HL-60/S4 treated with retinoic acid at 250 ng/mL for 4 days and 3 days (cell line): Measurements from ENCODE around the gene POTEG.
"Not testable (repeated sequence)": the region's sequence is repeated elsewhere in the genome, so short reads cannot be mapped to it uniquely, and the experiment has no call there.

Experiments
- in situ Hi-C: fragments of 300-500 bp; cut with MboI; formaldehyde crosslinking; loops from 2 replicates; pipeline ENCODE4 v1.7.0; 2022; ENCODE audit warnings: low sequenced_read_pairs

Gene POTEG

DNA sequence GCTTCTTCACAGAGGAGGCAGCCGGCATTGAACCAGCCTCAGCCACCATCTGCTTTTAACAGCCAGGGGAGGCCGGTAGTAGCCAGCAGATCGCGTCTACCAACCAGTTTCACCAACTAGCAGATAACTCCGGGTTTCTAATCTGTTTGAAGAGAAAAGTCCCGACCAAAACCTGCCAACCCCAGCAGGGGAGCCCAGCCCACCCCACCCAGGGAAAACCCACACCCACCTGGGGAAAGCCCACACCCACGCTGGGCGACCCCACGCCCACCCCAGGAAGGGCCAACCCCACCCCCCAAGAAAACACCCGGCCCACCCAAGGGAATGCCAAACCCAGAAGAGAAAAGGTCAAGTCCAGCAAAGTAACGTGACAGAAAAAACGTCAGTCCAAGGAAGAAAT lies at the start of gene POTEG:
Gene POTEG, minus strand, starts transcription at position 101 of the 400 bp plus-strand sequence. Its CDS starts 52 bp downstream, at position 49.
- in situ Hi-C loops = not testable (repeated sequence)

GRCh38 chr14:19482093-19482492 lies 48.0 kb upstream of the POTEG start:
- in situ Hi-C loops = not testable (repeated sequence)

DNA sequence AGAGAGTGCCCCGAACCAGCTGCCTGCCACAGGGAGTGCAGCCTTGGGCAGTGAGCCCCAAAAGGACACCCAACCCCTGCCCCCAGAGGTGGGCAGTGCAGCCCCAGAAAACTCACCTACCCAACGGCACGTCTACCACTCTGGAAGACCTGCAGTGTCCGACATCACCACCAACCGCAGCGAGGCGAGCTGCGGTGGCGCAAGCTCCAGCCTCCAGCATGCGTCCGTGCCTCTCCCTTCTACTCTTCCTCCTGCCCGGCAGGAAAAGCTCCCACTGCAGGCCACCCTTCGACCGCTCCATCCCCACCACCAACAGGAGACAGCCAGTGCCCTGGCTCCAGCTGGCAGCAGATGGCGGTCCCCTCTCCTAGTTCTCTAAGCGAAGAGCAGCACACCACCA lies 47.3 kb upstream of the POTEG start:
- in situ Hi-C loops = not testable (repeated sequence)

GRCh38 chr14:19480491-19480890 lies 46.4 kb upstream of the POTEG start:
- in situ Hi-C loops = not testable (repeated sequence)

GRCh38 chr14:19445761-19446160 lies 11.6 kb upstream of the POTEG start:
- in situ Hi-C loops = not testable (repeated sequence)

DNA sequence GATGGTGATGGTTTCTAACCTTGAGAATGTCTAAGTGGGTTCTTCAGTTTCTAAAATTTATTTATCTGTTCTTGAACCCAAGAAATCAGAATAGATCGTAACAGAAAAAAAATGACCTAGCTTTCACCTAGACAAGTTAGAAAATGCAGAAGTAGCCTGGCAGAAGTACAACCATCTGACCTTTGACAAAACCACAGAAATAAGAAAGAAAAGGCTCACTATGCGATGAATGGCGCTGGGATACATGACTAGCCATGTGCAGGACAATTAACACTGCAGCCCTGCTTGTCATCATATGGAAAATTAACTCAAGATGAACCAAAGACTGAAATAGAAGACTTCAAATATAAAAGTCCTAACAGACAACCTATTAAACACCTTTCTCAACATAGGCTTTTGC lies 5.7 kb upstream of the POTEG start:
- in situ Hi-C loops = not testable (repeated sequence)

- in situ Hi-C loops = not testable (repeated sequence)
These were observed 5.1 kb upstream of the POTEG start for GRCh38 chr14:19439219-19439618.

- in situ Hi-C loops = not testable (repeated sequence)
These were observed 2.9 kb upstream of the POTEG start for GRCh38 chr14:19437126-19437443.

- in situ Hi-C loops = not testable (repeated sequence)
These were observed 2.4 kb upstream of the POTEG start for GRCh38 chr14:19436311-19437125.

- in situ Hi-C loops = not testable (repeated sequence)
These were observed 1.7 kb upstream of the POTEG start for GRCh38 chr14:19435852-19436251.

- in situ Hi-C loops = not testable (repeated sequence)
These were observed 750 bp upstream of the POTEG start for GRCh38 chr14:19434891-19435290.

GRCh38 chr14:19433765-19434164 lies 376 bp downstream of the POTEG start:
- in situ Hi-C loops = not testable (repeated sequence)

- in situ Hi-C loops = not testable (repeated sequence)
These were observed 25.6 kb downstream of the POTEG start for GRCh38 chr14:19408519-19408918.

- in situ Hi-C loops = not testable (repeated sequence)
These were observed 32.0 kb downstream of the POTEG start for GRCh38 chr14:19402097-19402496.

GRCh38 chr14:19394727-19395126 lies 39.4 kb downstream of the POTEG start:
- in situ Hi-C loops = not testable (repeated sequence)

DNA sequence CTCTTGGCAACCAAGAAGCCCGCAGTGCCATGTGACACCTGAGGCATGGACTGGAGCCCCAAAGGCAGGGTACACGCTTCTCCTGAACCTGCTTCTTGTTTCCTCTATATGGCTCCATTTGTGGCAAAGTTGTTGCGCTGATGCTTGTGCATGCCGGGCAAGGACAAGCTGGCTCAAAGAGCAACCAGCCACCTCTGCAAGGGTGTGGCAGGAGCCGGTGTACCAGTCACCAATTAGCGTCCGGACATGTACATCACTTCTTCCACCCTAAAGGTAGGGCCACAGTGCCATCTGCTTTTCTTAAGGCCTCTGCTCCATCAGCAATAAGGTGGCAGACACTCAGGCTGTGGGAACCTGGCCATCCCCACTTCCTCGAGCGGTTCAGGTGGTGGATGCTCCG lies 43.9 kb downstream of the POTEG start:
- in situ Hi-C loops = not testable (repeated sequence)

DNA sequence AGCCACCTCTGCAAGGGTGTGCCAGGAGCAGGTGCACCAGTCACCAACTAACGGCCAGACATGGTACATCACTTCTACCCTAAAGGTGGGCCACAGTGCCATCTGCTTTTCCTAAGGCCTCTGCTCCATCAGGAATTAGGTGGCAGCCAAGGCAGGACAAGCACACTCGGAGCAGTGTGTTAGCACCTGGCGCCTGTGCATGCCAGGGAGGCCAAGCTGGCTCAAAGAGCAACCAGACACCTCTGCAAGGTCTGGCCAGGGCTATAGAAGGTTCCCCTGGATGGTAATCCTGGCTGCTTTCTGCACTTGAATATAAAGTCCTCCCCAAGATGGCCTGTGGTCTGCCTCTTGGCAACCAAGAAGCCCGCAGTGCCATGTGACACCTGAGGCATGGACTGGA lies 45.4 kb downstream of the POTEG start:
- in situ Hi-C loops = not testable (repeated sequence)

DNA sequence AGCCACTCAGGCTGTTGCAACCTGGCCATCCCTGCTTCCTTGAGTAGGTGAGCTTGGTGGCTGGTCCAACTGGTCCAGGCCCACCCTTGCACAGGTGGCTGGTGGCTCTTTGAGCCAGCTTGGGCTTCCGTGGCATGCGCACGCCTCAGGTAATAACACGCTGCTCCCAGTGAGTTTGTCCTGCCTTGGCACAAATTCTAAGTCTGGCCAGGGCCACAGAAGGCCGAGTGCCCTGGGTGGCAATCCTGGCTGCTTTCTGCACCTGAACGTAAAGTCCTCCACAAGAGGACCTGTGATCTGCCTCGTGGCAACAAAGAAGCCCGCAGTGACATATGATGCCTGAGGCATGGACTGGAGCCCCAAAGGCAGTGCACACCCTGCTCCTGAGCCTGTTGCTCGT lies 47.1 kb downstream of the POTEG start:
- in situ Hi-C loops = not testable (repeated sequence)

- in situ Hi-C loops = not testable (repeated sequence)
These were observed 47.8 kb downstream of the POTEG start for GRCh38 chr14:19386309-19386708.

DNA sequence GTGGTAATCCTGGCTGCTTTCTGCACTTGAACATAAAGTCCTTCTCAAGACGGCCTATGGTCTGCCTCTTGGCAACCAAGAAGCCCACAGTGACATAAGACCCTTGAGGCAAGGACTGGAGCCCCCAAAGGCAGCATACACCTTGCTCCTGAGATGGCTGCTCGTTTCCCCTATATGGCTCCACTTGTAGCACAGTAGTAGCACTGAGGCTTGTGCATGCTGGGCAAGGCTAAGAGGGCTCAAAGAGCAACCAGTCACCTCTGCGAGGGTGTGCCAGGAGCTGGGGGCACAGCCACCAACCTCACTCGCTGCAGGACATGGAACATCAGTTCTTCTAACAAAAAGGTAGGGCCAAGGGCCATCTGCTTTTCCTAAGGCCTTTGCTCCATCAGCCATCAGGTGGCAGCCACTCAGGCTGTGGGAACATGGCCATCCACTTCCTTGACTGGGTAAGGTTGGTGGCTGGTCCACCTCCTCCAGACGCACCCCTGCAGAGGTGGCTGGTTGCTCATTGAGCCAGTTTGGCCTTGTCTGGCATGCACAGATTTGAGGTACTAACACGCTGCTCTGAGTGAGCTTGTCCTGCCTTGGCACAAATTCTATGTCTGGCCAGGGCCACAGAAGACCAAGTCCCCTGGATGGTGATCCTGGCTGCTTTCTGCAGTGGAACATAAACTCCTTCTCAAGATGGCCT lies 49.9 kb downstream of the POTEG start:
- in situ Hi-C loops = not testable (repeated sequence)

GRCh38 chr14:19383008-19383584 lies 51.0 kb downstream of the POTEG start:
- in situ Hi-C loops = not testable (repeated sequence)

- in situ Hi-C loops = not testable (repeated sequence)
These were observed 54.0 kb downstream of the POTEG start for GRCh38 chr14:19380137-19380536.
